Suppressor macrophage treated with lipopolysaccharide for 4 hours (primary cell): ENCODE measurements around the gene USH1C.
A peak's percentile ranks its signal among the peaks of the same experiment; 100 is the strongest.

Source experiments
- DNase-seq: peaks from one replicate; pipeline ENCODE4 v3.0.0-alpha.2; 2020

USH1C gene

DNA sequence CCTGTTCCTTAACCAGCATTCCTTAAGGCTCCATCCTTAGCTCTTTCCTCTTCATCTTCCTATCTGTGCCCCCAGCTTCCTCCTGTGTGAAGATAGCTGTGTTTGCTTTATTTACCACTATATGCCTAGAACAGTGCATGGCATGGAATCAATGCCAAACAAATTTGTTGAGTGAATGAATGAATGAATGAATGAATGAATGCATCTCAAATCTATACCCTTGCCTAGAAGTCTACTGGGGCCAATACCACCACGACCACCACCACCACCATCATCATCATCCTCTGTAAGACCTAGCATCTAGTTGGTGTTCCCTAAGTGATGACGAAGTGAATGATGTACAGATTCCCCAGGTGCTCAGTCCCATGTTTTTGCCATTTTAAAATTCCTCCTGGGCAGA, 2.0 kb upstream of the USH1C start:
- no peak for DNase-seq

DNA sequence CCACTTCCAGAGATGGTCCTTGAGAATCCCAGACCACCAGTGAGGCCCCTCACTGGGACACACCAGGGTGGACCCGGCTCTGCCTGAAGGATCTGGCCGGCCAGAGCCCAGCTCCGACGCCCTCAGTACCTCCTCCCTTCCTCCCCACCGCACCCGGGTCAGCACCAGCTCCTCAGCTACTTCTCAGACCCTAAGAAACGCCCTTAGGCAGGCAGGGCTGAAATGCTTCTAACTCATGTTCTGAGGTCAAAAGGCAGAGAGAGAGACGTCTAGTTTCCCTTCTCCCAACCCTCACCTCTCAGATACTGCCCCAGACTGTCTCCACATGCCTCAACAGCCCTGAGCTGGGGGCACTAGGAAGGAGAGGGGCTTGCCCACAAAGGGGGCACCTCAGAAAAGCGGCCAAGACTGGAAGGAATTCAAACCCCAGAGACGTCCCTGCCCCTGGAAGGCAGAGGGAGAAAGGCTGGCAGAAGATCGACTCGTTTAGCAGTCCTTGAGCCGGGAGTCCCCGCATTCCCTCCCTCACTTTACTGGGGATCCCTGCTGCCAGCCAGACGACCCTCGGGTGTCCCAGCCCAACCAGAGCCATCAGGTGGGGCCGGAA, 539 bp downstream of the USH1C start:
- DNase-seq, result no peak

DNA sequence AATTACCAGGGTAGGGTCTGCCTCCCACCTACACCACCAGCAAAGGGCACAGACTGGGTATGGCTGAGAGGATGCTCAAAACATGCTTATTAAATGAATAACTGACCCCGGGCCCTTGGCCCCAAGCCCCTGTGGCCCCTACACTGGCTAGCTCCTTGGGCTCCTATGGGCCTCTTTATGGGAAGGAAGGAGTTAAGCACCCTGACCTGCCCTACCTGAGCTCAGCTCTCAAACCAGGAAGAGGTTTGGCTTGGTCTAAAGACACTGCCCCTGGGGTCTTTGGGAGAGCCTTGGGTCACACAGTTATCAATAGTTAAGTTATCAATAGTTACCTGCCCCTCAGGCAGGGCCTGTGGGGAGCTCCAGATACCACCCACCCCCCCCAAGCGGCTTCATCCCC, 1.2 kb downstream of the USH1C start:
- DNase-seq, result no peak

DNA sequence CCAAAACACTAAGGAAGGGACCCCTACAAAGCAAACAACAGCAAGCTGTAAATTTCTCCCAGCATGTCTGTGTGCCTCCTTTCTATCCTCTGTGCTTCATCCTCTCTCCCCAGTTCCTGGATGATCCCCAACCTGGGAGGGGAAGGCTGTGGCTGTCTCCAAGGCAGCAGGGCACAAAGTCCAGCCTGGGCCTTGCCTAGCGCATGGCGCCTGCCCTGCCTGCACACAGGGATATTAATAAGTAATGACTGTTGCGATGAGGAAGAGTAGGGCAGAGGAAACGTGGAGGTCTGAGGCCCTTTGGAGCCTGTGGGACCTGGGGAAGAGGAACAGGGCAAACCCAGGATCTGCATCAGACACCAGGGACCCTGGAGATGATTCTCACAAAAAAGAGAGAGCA, 2.0 kb downstream of the USH1C start:
- DNase-seq, result no peak

DNA sequence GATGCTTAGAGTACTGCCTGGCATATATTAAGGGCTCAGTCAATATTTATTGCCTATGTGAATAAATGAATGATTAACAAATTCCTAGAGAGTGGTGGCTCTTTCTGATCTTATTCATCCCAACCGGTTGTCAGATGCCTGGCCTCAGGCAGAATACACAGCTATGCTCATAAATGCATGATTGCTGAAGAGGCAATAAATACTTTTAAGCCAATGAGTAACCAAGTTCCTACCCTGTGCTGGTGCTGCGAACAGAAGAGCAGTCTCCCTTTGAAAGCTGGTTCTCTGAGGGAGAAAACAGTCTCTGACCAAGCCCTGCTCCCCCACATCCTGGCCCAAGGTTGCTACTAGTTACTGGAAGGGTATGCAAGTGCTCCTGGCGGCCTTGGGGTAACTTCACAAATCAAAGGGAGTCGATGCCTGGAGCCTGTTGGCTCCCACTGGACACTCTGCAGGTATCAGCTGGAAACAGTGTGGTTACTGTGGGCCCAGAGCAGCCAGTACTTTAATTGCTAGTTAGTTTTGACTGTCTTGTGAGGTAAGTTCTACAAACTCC, 2.8 kb downstream of the USH1C start:
- no peak for DNase-seq

DNA sequence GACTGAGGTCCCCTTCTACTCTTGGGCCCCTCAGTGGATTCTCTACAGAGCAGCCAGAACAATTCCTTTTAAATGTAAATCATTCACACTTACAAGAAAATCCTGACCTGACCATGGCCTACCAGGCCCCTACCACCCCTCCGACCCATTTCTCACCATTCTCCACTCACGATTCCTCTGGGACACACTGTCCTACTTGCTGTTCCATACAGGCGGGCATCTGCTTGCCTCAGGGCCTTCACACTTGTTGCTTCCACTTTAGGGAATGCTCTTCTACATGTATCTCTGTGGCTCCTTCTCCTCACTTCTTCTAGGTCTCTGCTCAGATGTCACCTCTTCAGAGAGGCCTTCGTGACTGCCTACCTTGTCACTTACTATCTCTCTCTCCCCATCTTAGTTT, 3.4 kb downstream of the USH1C start:
- DNase-seq, result no peak

DNA sequence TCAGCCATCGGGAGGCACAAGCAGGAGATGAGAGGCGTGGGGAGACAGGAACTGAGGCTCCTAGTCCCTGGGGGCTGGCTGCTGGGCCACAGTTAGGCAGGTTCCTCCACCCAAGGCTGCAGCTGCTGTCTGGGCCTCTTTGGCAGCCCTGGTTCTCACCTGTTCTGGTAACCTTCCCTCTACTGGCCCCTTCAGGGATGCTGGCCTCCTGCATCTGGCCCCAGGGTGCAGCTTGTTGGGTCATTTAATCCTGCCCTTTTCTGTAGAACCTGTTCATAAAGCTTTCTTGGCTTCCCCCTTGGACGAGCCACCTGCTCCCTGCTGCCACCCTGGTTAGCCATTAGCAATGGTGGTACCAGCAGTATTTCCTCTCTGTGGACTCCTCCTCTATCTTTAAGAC, 5.5 kb downstream of the USH1C start:
- no peak for DNase-seq

DNA sequence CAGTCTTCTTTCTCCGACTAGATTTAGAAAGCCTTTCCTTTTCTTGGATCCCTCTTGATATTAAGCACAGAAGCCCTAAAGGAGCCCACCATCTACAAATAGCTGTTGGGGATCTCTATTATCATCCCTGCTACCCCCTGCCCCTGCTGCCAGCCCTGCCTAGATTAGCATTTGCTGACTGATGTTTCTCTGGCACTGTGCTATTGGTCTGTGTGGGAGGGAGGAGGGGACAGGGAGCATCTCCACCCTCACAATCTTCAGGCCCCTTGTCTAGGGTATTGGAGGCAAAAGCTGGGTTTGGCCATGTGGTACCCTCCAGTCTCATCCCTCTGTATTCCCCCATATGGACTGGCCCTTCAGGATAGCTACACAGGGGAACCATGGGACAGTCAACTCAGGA, 6.2 kb downstream of the USH1C start:
- no peak for DNase-seq

DNA sequence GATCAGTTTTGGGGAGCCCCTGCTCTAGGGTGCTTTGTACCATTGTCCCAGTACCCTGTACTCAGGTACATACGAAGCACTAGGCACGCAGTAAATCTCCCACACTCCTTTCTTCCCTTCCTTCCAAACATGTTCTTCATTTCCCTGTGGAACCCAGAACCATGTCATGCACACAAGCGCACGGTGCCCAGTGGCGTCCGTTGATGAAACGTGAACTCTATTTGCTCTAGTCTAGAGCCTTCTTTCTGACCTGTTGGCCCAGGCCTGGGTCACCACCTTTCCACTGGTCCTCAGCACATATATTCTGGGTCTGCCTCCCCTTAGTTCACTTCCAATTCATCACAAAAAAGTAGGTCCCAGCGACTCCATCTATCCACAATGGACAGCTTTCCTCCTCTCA, 7.0 kb downstream of the USH1C start:
- DNase-seq, result no peak

DNA sequence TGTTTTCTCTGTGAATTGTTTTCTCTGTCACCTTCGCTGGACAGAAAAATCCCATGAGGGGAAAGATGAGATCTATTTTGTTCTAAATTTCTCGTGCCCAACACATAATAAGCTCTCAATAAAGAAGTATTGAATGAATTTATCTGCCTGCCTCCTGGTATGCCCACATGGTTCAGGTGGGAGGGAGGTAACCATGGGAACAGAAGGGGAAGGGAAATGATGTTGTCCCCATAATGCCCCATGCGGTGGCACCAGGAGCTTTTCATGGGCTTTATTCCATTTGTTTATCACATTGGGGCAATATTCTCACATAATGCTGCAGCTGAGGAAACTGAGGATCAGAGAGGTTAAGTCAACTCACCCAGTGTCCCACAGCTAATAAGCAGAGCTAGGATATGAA, 8.7 kb downstream of the USH1C start:
- no peak for DNase-seq

DNA sequence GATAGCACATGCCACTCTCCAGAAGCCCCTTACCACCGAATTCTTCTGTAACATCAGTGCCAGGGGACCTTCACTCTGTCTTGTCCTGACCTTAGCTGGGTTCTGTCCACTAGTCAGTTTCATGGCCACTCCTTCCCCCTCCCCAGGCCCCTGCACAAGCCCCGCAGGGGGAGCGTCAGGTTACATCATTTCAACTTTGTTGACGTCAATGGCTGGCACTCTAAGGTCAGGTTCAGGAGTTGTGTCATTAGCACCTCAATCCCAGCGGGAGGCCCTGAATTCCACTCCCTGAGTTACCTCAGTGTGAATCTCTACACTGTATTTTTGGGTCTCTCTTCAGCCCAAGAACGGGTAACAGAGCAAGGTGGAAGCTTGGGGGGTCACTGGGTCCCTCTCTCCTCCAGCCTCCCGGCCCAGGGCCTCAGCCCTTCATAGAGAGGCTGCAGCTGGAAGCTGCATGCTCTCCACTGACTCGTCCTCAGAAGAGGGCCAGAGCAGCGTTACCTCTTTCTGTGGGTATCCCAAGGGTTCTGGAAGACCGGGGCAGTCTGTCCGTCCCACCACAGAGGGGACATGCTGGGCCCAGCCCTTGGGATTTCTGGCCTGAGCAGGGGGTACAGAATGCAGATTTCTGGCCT, 10.3 kb downstream of the USH1C start:
- DNase-seq, result no peak

DNA sequence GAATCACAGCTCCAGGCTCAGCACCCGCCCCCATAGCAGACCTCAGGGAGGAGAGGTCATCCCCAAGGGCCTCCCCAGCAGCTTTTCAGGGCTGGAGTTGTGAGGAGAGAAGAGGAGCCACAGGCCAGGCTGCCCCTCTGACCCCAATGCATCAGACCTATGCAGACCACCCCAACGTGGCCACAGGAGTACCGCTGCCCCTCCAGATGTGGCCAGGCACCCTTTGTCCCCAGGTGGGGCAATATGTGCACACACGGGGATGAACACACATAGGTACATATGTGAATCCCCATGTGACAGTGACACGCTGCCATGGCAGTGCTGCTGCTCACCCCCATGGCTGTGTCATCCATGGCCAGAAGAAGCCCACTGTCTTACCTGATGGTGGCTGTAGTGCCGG, 10.9 kb downstream of the USH1C start:
- DNase-seq, result no peak

DNA sequence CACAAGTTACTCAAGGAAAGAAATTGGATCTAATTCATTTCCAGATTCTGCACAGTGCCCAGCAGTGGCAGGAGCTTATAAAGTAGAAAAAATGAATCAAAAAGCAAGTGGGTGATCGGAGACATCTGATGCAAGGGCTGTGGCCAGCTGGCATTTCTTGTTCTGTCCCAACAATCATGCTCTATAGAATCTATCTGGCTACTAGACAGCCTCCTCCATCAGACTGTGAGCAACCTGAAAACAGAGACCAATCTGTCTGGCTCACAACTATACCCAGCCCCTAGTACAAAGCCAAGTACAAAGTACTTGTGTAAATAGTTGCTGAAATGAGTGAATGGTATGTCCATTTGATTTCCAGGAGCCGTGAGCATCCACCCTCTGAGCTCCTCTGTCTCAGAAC, 11.4 kb downstream of the USH1C start:
- DNase-seq, result no peak

DNA sequence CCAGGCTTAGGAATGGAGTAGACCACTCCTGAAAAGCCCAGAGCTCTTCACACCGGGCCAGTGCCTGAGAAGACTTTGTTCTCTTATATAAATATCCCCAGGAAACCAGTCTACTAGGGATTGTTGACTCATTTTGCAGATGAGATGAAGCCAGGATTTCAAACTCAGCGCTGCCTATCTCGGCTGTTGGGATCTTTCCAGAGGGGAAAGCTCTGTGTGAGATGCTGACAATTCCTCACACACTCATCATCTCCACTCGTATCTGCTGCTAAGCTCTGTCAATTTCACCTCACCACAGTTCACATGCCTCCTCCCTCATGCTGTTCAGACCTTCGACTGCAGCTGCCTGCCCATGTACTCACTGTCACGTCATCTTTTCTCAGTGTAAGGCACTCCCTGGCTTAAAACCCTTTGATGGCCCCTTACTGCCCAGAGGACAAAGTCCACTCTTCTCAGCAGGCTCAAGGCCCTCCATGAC, 12.5 kb downstream of the USH1C start:
- no peak for DNase-seq

DNA sequence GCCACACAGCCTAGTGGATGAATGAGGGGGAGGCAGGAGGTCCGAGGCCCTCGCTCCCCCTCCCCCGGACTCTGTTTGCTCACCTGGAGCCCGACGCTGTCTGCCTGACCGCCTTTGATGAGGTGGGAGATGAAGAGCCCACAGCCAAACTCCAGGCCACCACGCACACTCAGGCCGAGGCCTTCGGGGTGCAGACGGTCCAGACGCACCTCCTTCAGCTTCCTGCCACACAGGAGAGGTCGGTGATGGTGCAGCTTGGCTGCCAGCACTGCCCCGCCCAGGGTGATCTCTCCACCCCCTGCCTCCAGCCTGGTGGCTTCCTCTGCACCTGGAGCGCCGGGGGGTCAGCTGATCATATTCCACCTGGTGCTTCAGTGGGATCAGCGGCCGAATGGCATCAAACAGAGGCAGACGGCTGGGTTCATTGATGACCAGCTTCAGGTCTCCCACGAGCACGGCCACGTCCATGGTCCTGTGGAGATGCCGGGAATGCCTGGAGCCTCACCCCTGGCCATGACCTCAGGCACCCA, 13.1 kb downstream of the USH1C start:
- DNase-seq, result no peak

DNA sequence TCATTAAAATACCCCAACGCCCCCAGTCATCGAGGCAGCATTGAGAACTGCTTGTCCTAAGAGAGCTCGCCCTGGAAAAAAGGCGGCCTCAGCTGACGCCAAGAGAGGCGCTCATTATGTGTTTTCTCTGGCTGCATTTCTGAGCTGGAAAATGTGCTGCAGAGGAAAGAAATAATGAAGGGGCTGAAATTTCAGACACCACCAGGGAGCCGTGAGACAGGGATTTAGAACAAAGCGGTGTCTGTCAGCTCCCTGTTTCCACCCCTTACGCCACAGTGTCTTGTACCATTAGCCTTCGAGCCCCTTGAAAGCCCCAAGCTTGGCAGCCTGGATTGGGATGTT, 14.4 kb downstream of the USH1C start:
- DNase-seq, result no peak

DNA sequence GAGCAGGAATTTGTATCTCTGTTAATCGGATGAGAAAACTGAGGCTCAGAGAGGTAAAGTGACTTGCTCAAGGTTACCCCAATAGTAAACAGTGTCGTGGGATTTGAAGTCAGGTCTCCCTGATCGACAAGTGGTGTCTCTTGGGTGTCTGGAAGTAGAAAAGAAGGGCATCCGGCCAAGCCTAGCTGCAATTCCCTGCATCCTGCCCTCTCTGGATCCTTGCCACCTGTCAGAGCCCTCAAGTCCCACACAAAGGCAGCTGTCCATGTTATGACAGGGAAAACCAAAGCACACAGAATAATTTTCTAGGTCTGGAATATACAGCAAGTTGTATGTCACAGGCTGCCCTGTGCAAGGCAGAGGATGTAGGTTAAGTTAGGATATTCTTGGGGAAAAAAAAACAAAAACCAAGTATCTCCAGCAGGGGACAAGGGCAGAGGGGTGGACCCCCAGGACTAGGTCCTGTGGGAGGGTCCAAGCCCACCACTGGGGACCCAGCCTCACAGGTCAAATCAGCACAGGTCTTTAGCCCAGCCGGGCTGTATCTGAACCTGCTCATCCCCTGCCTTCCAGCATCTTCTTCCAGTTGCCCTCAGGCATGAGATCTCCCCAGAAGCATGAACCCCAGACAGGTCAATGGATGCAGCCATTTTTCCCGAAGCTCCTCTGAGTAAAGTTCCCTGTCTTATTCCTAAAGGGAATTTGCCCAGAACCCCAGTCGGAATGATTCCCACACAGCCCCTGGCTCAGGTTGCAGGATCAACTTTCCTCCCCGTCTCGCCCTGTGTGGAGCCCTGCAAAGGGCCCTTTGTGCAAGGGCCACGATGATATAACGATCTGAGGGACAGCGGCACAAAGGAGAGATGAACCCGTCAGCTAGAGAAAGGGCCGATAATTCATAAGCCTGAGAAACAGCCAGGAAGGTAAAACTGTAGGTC, 15.0 kb downstream of the USH1C start:
- DNase-seq, result no peak

DNA sequence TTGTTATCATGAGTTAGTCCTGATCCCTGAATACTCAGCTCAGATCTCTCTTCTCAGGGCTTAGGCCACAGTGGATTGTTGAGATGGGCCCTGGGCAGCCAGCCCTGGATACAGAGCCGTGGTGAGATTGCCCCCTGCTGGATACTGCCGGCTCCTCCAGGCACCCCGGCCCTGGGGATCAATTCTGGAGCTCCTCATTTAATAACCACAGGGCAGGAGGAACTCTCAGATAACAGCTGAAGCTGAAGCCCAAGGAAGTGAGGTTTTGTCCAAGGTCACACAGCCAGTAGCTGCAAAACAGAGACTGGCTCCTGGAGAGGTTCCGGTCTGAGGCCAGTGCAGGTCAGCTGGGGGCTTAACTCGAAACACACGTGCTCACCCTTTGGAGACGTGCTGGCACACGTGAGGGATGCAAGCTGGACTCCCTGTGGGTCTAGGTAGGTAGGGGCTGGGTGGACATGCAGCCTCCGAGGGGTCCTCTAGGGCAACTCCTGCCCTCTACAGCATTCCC, 16.0 kb downstream of the USH1C start:
- DNase-seq, result peak; percentile 42

DNA sequence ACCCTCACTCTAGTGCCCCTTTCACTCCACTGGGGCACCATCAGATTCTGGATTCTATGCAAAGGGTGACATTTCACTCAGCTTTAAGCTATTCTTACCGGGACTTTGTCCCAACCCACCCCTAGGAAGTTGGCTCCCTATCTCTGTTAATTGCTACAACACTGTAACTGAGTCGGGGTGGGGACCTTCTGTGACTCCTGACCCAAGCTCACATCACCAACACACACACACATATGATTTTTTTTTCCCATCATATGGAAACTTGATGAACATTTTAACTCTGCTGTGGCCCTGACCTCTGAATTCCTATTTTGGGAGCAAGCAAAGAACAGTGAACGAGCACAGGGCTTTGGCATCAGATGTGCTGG, 16.6 kb downstream of the USH1C start:
- no peak for DNase-seq

DNA sequence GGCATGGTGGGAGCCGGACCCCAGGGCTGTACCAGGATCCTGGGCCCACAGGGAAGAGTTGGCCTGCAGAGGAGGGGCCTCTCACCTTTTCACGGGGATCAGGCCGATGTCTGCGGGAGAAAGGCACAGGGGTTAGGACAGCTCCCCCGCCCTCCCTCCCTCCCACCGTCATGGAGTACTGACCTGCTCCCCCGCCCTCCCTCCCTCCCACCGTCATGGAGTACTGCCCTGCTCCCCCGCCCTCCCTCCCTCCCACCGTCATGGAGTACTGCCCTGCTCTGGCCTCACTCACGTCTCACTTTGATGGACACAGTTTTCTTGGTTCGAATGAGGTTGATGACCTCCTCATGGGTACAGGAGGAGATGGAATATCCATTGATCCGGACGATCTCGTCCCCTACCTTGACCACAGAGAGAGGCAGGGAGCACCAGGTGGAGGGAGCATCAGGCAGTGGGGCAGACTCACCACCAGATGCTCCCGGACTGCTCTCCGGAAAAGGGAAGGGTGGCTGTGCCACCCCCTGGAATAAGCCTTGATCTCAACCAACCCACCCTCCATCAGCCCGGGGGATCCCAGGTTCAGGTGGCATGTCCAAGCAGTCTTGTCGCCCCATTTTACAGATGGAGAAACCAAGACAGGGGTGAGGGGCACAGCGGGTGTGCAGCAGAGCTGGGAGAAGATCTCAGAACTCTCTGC, 17.1 kb downstream of the USH1C start:
- no peak for DNase-seq

DNA sequence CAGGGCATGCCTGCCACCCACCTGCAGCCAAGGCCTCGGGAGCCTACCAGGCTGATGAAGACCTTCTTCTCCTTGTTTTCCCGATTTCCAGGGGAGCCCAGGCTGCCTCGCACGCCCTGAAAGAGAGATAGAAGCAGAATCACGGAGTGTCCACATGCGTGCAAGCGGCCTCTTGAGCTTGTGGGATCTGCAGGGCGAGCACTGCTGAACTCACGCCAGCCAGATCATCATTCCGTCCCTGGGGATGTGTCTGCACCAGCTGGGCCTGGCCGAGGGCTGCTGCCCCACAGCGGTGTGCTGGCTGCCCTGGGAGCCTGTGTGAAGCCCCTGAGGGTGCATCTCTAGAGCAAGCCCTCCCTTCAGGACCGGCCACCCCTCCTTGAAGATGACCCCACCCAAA, 17.9 kb downstream of the USH1C start:
- DNase-seq, result no peak

DNA sequence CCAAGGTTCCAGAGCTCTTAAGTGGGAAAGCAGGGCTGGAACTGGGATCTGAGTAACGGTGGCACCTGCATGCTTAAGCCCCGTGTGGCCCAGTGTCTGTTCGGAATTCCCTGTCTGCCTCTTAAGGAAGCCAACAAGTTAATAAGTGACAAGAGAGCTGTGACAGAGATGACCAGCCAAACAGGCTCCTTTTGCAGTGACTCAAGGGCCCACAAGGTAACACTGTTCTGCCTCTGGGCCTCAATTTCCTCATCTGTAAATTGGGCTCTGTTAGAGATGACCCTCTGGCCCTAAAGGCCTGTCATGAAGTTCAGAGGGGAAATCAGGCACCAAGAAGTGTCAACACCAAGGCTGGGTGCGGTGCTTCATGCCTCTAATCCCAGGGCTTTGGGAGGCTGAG, 18.6 kb downstream of the USH1C start:
- no peak for DNase-seq

DNA sequence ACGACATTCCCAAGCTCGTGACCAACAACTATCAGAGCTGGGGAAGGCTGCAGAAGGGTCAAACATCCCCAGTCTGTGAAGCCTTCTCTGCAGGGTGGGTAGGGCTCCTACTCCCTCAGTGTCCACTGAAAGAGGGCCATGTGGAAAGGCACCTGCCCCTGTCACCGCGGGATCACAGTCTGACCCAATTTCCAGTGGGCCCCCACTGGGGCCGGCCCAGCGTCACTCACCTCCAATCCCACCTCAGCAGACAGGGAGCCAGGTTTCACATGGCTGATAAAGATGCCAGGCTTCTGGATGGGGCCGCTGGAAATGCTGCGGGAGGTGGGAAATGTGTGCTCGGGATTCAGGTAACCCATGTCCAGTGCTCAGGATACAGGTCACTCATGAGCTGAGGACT, 20.0 kb downstream of the USH1C start:
- DNase-seq, result no peak
